Nephron progenitor cell (in vitro differentiated cells): ENCODE data around the gene GTF3C5.

Experiments
- DNase-seq: peaks from one replicate; pipeline ENCODE4 v3.0.0; 2021
- H3K27ac Mint-ChIP-seq: 2 replicates; pipeline ENCODE4 v1.8.0; 2021; ENCODE audit warnings: mild to moderate bottlenecking, moderate library complexity, mixed read lengths
- H3K27me3 Mint-ChIP-seq: 2 replicates; pipeline ENCODE4 v1.8.0; 2021; ENCODE audit warnings: mild to moderate bottlenecking, low read depth, mixed read lengths; ENCODE audit not compliant: poor library complexity
- H3K36me3 Mint-ChIP-seq: 2 replicates; pipeline ENCODE4 v1.8.0; 2021; ENCODE audit warnings: low read depth, mixed read lengths
- H3K4me1 Mint-ChIP-seq: 2 replicates; pipeline ENCODE4 v1.8.0; 2021; ENCODE audit warnings: mixed read lengths
- H3K4me3 Mint-ChIP-seq: 2 replicates; pipeline ENCODE4 v1.8.0; 2021; ENCODE audit warnings: mild to moderate bottlenecking, moderate library complexity, mixed read lengths
- H3K9me3 Mint-ChIP-seq: 2 replicates; pipeline ENCODE4 v1.8.0; 2021; ENCODE audit warnings: mild to moderate bottlenecking, moderate library complexity, mixed read lengths
- CTCF ChIP-seq: fragments of 200-600 bp; sonication (generic); IDR thresholded peaks from 2 replicates; pipeline ENCODE4 v1.5.0; 2021; ENCODE audit warnings: antibody characterized with exemption

The GTF3C5 gene, protein sequence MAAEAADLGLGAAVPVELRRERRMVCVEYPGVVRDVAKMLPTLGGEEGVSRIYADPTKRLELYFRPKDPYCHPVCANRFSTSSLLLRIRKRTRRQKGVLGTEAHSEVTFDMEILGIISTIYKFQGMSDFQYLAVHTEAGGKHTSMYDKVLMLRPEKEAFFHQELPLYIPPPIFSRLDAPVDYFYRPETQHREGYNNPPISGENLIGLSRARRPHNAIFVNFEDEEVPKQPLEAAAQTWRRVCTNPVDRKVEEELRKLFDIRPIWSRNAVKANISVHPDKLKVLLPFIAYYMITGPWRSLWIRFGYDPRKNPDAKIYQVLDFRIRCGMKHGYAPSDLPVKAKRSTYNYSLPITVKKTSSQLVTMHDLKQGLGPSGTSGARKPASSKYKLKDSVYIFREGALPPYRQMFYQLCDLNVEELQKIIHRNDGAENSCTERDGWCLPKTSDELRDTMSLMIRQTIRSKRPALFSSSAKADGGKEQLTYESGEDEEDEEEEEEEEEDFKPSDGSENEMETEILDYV

DNA sequence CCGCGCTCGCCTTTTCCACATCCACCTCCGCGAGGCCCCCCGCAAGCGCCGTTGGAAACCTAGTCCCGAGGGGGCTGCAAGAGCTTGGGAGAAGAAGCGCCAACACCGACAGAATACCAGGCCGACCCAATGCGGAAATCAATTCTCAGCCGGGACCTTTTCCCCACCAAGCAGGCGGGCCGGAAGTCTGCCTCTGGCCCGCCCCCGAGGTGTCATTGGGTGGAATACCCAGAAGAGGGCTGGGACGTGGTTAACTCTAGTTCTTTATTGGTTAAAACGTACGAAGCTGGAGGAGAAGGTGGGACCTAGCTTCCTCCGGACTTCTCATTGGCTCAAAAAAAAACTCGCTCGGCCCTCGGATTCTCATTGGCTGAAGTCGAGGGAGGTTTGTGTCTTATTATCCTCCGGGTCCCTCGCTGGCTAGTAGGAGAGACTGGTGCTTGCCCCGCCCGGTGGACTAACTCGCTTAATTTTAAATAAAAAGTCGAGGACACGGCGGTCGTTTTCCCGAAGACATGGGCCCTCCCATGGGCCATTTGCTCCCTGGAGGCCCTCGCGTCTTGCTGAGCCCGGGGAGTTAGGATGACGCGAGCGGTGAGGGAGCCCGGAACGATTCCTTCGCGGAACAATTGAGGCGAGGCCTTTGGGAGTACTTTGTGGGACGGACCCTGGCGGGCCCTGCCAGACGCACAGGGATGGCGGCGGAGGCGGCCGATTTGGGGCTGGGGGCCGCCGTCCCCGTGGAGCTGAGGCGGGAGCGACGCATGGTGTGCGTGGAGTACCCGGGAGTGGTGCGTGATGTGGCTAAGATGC is at the start of gene GTF3C5:
Gene GTF3C5 (plus strand): TSS at position 681 of the 813 bp plus-strand sequence. CDS start 15 bp downstream, at position 696.
- peak within 1 kb of the TSS; percentile 99 for H3K27ac Mint-ChIP-seq
- peaks cover 22% of the 10 kb centered on the region for H3K9me3 Mint-ChIP-seq
- peak within 1 kb of the TSS; percentile 96 for H3K4me3 Mint-ChIP-seq
- H3K27me3 Mint-ChIP-seq = peaks cover 25% of the 10 kb centered on the region
- DNase-seq = peak; percentile 88
- no peak for TF ChIP-seq CTCF
- H3K4me1 Mint-ChIP-seq = peaks cover 49% of the 10 kb centered on the region
- H3K36me3 Mint-ChIP-seq = peaks cover 41% of the 10 kb centered on the region

GRCh38 chr9:132982458-132982857 is 48.3 kb upstream of the GTF3C5 start:
- Mint-ChIP-seq H3K4me1 (peaks cover 24% of the 10 kb centered on the region), H3K9me3 (no peaks in the 10 kb centered on the region), H3K27me3 (peaks cover 70% of the 10 kb centered on the region), H3K27ac (no peak overlapping the region), H3K36me3 (no peaks in the 10 kb centered on the region), H3K4me3 (no peak overlapping the region)
- DNase-seq = no peak
- no peak for TF ChIP-seq CTCF

- H3K9me3 Mint-ChIP-seq = no peaks in the 10 kb centered on the region
- DNase-seq = no peak
- no peak overlapping the region for H3K27ac Mint-ChIP-seq
- H3K27me3 Mint-ChIP-seq = peaks cover 66% of the 10 kb centered on the region
- peaks cover 18% of the 10 kb centered on the region for H3K4me1 Mint-ChIP-seq
- TF ChIP-seq CTCF = no peak
- H3K4me3 Mint-ChIP-seq = no peak overlapping the region
- H3K36me3 Mint-ChIP-seq = no peaks in the 10 kb centered on the region
Observed at GRCh38 chr9:132983491-132984201, 47.2 kb upstream of the GTF3C5 start.

- Mint-ChIP-seq H3K36me3 (no peaks in the 10 kb centered on the region), H3K4me1 (peaks cover 15% of the 10 kb centered on the region), H3K9me3 (no peaks in the 10 kb centered on the region), H3K27ac (no peak overlapping the region), H3K27me3 (peaks cover 58% of the 10 kb centered on the region), H3K4me3 (no peak overlapping the region)
- no peak for DNase-seq
- TF ChIP-seq CTCF = no peak
Observed at GRCh38 chr9:132984202-132985070, 46.4 kb upstream of the GTF3C5 start.

DNA sequence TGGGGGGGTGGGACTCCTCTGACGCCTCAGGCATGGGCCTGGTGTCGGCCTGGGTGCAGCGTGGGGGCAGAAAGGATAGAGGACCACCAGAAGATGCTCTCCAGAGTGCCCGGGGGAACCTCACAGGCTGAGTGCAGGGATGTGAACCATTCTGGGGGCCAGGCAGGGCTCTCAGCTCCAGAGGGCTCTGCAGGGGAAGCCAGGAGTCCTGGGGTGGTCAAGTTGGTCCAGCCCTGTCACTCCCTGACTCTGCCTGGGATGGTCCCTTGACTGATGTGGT is 45.8 kb upstream of the GTF3C5 start:
- TF ChIP-seq CTCF = no peak
- peaks cover 10% of the 10 kb centered on the region for H3K4me1 Mint-ChIP-seq

More for the DNA sequence above, 45.8 kb upstream of the GTF3C5 start:
- H3K9me3 Mint-ChIP-seq = no peaks in the 10 kb centered on the region
- H3K4me3 Mint-ChIP-seq = no peak overlapping the region
- no peak overlapping the region for H3K27ac Mint-ChIP-seq
- DNase-seq = no peak
- H3K36me3 Mint-ChIP-seq = no peaks in the 10 kb centered on the region
- peaks cover 56% of the 10 kb centered on the region for H3K27me3 Mint-ChIP-seq
